Measurements from ENCODE around the gene CYTH4.

Gene CYTH4

DNA sequence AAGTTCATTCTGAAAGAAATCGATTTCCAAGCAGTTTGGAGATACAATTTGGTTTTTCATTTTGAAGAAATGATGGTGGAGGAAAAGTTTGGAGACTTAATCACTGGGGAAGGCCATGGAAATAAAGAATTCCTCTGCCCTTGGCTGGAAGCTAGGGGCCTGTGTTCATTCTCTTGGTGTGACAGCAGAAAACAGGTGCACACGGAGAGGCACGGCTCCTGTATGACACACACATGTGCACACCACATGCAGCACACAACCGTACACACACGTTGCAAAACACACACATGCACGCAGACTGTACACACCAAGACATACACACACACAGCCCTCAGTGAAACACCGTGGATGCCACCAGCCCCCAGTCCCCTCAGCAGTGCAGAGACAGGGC, 64.2 kb downstream of the CYTH4 start:
- no peak overlapping the region for H3K14ac ChIP-seq (ENCODE audit: low read length)
- H2BK120ac ChIP-seq (ENCODE audit: low read depth, low read length): no peak overlapping the region
- H2AFZ ChIP-seq (ENCODE audit: low read length): no peak overlapping the region
- H3K4me3 ChIP-seq (ENCODE audit: low read length in 2 of 2): no peak overlapping the region
- H2BK5ac ChIP-seq (ENCODE audit: low read length): no peak overlapping the region
- no peak overlapping the region for H3K9ac ChIP-seq (ENCODE audit: low read depth, low read length, poor library complexity)
- H3K4me2 ChIP-seq (ENCODE audit: insufficient read depth, low read length, poor library complexity, severe bottlenecking): no peak overlapping the region
- H3K79me1 ChIP-seq (ENCODE audit: low read depth, low read length): peaks cover 1% of the 10 kb centered on the region
- H2BK15ac ChIP-seq (ENCODE audit: low read length): no peak overlapping the region
- H3K36me3 ChIP-seq (replicated peaks in 1 of 2; ENCODE audit: control insufficient read depth in 2 of 2, insufficient read depth in 2 of 2, low read length in 2 of 2): no peaks in the 10 kb centered on the region
- H3K9me3 ChIP-seq (replicated peaks in 1 of 2; ENCODE audit: control insufficient read depth in 2 of 2, insufficient read depth in 1 of 2, low read depth in 1 of 2, low read length in 2 of 2): no peaks in the 10 kb centered on the region
- H4K8ac ChIP-seq (ENCODE audit: low read depth, low read length): no peak overlapping the region
- no peak overlapping the region for H3K27ac ChIP-seq (replicated peaks; ENCODE audit: low read length)
- no peak overlapping the region for H3K4ac ChIP-seq (ENCODE audit: low read length)
- H3K23ac ChIP-seq (ENCODE audit: low read depth, low read length, poor library complexity): no peak overlapping the region
- peaks cover 0 to 66% (median 0%) of the 10 kb centered on the region in 3 experiments for H3K27me3 ChIP-seq (ENCODE audit: control insufficient read depth in 3 of 3, insufficient read depth in 3 of 3, low read depth in 1 of 3, low read length in 3 of 3)
- peaks cover 0 to 3% of the 10 kb centered on the region in 2 donors for H3K4me1 ChIP-seq (ENCODE audit: control insufficient read depth in 2 of 2, insufficient read depth in 1 of 2, low read depth in 1 of 2, low read length in 2 of 2)
- no peak for DNase-seq (ENCODE audit: low spot score)
- no CpG with 5 or more reads among the region's 7 CpGs for WGBS, 2 donors (ENCODE audit: extremely low coverage in 2 of 2, insufficient read length in 2 of 2, insufficient replicate concordance in 1 of 2)
- H2AK5ac ChIP-seq (ENCODE audit: low read depth, low read length): no peak overlapping the region
- no peak overlapping the region for H4K91ac ChIP-seq (ENCODE audit: low read depth, low read length, poor library complexity)
- H2BK12ac ChIP-seq (ENCODE audit: low read length): no peak overlapping the region
- no peak overlapping the region for H3K18ac ChIP-seq (ENCODE audit: low read length)

DNA sequence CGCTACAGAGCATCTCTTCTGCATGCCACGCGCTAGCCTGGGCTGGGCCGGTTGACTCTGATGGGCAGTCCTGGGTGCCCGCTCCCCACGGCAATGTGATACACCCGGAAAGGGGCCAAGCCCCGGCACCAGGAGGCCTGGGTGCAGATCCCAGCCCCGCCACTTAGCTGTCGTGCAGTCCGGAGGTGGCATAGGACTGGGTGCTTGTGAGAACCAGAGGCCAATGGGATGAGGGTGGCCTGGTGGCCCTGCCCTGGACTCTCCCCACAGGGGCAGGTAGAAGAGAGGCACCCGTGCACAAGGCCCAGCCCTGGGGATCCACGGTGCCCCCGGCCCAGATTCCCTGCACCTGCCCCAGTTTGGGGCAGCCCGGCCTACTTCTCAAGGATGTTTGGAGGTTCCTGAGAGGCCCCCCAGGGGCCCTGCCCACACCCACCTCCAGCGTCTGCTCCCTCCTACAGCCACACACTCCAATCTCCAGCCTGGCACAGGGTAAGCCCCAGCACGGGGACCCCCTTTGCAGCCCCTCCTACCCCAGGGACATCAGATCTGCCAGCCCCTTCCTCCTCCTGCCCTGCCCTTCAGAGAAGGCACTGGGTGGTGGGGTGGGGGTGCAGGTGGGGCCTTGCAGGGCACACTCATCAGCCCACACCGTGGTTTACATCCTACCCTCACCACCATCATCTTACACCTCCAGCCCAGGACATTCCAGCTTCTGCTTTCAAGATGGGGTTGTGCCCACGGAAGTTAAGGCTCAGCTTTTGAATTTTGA, 66.9 kb downstream of the CYTH4 start:
- Histone ChIP-seq H2AK5ac (ENCODE audit: low read depth, low read length) (peak overlapping the region; percentile 6), H3K23ac (ENCODE audit: low read depth, low read length, poor library complexity) (no peak overlapping the region), H3K79me1 (ENCODE audit: low read depth, low read length) (peaks cover 1% of the 10 kb centered on the region), H4K8ac (ENCODE audit: low read depth, low read length) (no peak overlapping the region), H2BK12ac (ENCODE audit: low read length) (no peak overlapping the region), H3K9ac (ENCODE audit: low read depth, low read length, poor library complexity) (no peak overlapping the region), H4K91ac (ENCODE audit: low read depth, low read length, poor library complexity) (no peak overlapping the region), H3K14ac (ENCODE audit: low read length) (no peak overlapping the region), H3K4ac (ENCODE audit: low read length) (no peak overlapping the region), H3K4me3 (ENCODE audit: low read length in 2 of 2) (no peak overlapping the region), H2BK15ac (ENCODE audit: low read length) (peak overlapping the region; percentile 51), H3K18ac (ENCODE audit: low read length) (peak overlapping the region; percentile 54), H3K9me3 (replicated peaks in 1 of 2; ENCODE audit: control insufficient read depth in 2 of 2, insufficient read depth in 1 of 2, low read depth in 1 of 2, low read length in 2 of 2) (no peaks in the 10 kb centered on the region), H2AFZ (ENCODE audit: low read length) (no peak overlapping the region), H2BK5ac (ENCODE audit: low read length) (no peak overlapping the region), H3K27me3 (ENCODE audit: control insufficient read depth in 3 of 3, insufficient read depth in 3 of 3, low read depth in 1 of 3, low read length in 3 of 3) (peaks cover 0 to 73% (median 0%) of the 10 kb centered on the region in 3 experiments), H3K27ac (replicated peaks; ENCODE audit: low read length) (no peak overlapping the region), H2BK120ac (ENCODE audit: low read depth, low read length) (peak overlapping the region; percentile 54), H3K4me1 (ENCODE audit: control insufficient read depth in 2 of 2, insufficient read depth in 1 of 2, low read depth in 1 of 2, low read length in 2 of 2) (peaks cover 0 to 3% of the 10 kb centered on the region in 2 donors), H3K36me3 (replicated peaks in 1 of 2; ENCODE audit: control insufficient read depth in 2 of 2, insufficient read depth in 2 of 2, low read length in 2 of 2) (no peaks in the 10 kb centered on the region), H3K4me2 (ENCODE audit: insufficient read depth, low read length, poor library complexity, severe bottlenecking) (no peak overlapping the region)
- WGBS, 2 donors (ENCODE audit: extremely low coverage in 2 of 2, insufficient read length in 2 of 2, insufficient replicate concordance in 1 of 2): no CpG with 5 or more reads among the region's 19 CpGs
- no peak for DNase-seq (ENCODE audit: low spot score)

DNA sequence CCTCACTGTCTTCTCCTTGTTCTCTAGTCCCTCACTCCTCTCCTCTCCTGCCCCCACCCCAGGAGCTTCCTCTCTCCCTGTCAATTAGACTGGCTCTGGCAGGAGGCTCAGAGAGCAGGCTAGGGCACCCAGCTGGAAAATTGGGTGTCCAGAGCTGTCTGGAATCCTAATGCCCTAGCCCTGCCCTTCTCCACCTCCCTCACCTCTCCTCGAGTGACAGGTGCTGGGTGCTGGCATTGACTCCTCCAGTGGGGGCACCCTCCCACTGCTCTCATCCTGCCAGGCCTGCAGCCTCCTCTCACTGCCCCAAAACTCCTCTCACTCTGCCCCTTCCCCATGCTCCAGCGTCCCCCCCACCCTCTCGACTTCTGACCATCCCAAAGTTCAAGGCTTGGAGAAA, 68.9 kb downstream of the CYTH4 start:
- H2AK5ac ChIP-seq (ENCODE audit: low read depth, low read length): no peak overlapping the region
- no peak overlapping the region for H3K4me3 ChIP-seq (ENCODE audit: low read length in 2 of 2)
- H3K36me3 ChIP-seq (replicated peaks in 1 of 2; ENCODE audit: control insufficient read depth in 2 of 2, insufficient read depth in 2 of 2, low read length in 2 of 2): no peaks in the 10 kb centered on the region
- H3K4me1 ChIP-seq (ENCODE audit: control insufficient read depth in 2 of 2, insufficient read depth in 1 of 2, low read depth in 1 of 2, low read length in 2 of 2): no peaks in the 10 kb centered on the region
- H4K8ac ChIP-seq (ENCODE audit: low read depth, low read length): no peak overlapping the region
- no peak overlapping the region for H2AFZ ChIP-seq (ENCODE audit: low read length)
- peak overlapping the region; percentile 13 for H3K9ac ChIP-seq (ENCODE audit: low read depth, low read length, poor library complexity)
- H2BK5ac ChIP-seq (ENCODE audit: low read length): no peak overlapping the region
- H3K4me2 ChIP-seq (ENCODE audit: insufficient read depth, low read length, poor library complexity, severe bottlenecking): no peak overlapping the region
- no peak overlapping the region for H2BK12ac ChIP-seq (ENCODE audit: low read length)
- peaks cover 1% of the 10 kb centered on the region for H3K79me1 ChIP-seq (ENCODE audit: low read depth, low read length)
- no peak overlapping the region for H2BK120ac ChIP-seq (ENCODE audit: low read depth, low read length)
- no peak for DNase-seq (ENCODE audit: low spot score)
- no peak overlapping the region for H3K23ac ChIP-seq (ENCODE audit: low read depth, low read length, poor library complexity)
- no peak overlapping the region for H3K18ac ChIP-seq (ENCODE audit: low read length)
- no peak overlapping the region for H3K4ac ChIP-seq (ENCODE audit: low read length)
- H2BK15ac ChIP-seq (ENCODE audit: low read length): no peak overlapping the region
- WGBS, 2 donors (ENCODE audit: extremely low coverage in 2 of 2, insufficient read length in 2 of 2, insufficient replicate concordance in 1 of 2): no CpG with 5 or more reads among the region's 3 CpGs
- H4K91ac ChIP-seq (ENCODE audit: low read depth, low read length, poor library complexity): no peak overlapping the region
- peaks cover 0 to 76% (median 0%) of the 10 kb centered on the region in 3 experiments for H3K27me3 ChIP-seq (ENCODE audit: control insufficient read depth in 3 of 3, insufficient read depth in 3 of 3, low read depth in 1 of 3, low read length in 3 of 3)
- no peak overlapping the region for H3K27ac ChIP-seq (replicated peaks; ENCODE audit: low read length)
- no peak overlapping the region for H3K14ac ChIP-seq (ENCODE audit: low read length)
- no peaks in the 10 kb centered on the region for H3K9me3 ChIP-seq (replicated peaks in 1 of 2; ENCODE audit: control insufficient read depth in 2 of 2, insufficient read depth in 1 of 2, low read depth in 1 of 2, low read length in 2 of 2)

DNA sequence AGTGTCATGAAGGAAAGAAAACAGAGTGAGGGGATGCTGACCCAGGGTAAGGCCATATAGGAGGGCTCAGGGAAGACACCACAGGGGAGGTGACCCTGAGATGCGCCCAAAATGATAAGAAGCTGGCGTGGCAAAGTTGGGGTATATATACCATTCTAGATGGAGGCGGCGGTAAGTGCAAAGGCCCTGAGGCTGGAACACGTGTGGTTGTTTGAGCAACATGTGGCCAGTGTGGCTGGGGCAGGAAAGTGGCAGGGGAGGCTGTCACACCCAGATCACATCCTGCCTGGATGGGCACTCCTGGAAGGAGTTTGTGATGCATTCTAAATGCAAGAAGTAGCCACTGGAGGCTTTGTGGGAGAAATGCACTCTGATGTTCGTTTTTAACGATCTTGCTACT, 70.2 kb downstream of the CYTH4 start:
- Histone ChIP-seq H3K4me1 (ENCODE audit: control insufficient read depth in 2 of 2, insufficient read depth in 1 of 2, low read depth in 1 of 2, low read length in 2 of 2) (no peaks in the 10 kb centered on the region), H3K14ac (ENCODE audit: low read length) (peak overlapping the region; percentile 50), H3K79me1 (ENCODE audit: low read depth, low read length) (no peaks in the 10 kb centered on the region), H2AFZ (ENCODE audit: low read length) (no peak overlapping the region), H3K9me3 (replicated peaks in 1 of 2; ENCODE audit: control insufficient read depth in 2 of 2, insufficient read depth in 1 of 2, low read depth in 1 of 2, low read length in 2 of 2) (no peaks in the 10 kb centered on the region), H3K4me3 (ENCODE audit: low read length in 2 of 2) (no peak overlapping the region), H2BK5ac (ENCODE audit: low read length) (no peak overlapping the region), H3K9ac (ENCODE audit: low read depth, low read length, poor library complexity) (no peak overlapping the region), H4K8ac (ENCODE audit: low read depth, low read length) (no peak overlapping the region), H2BK15ac (ENCODE audit: low read length) (no peak overlapping the region), H3K36me3 (replicated peaks in 1 of 2; ENCODE audit: control insufficient read depth in 2 of 2, insufficient read depth in 2 of 2, low read length in 2 of 2) (no peaks in the 10 kb centered on the region), H3K23ac (ENCODE audit: low read depth, low read length, poor library complexity) (no peak overlapping the region), H3K18ac (ENCODE audit: low read length) (no peak overlapping the region), H2BK12ac (ENCODE audit: low read length) (no peak overlapping the region), H3K4me2 (ENCODE audit: insufficient read depth, low read length, poor library complexity, severe bottlenecking) (no peak overlapping the region), H4K91ac (ENCODE audit: low read depth, low read length, poor library complexity) (no peak overlapping the region), H2BK120ac (ENCODE audit: low read depth, low read length) (no peak overlapping the region), H3K27ac (replicated peaks; ENCODE audit: low read length) (no peak overlapping the region), H3K27me3 (ENCODE audit: control insufficient read depth in 3 of 3, insufficient read depth in 3 of 3, low read depth in 1 of 3, low read length in 3 of 3) (peaks cover 0 to 75% (median 0%) of the 10 kb centered on the region in 3 experiments), H3K4ac (ENCODE audit: low read length) (no peak overlapping the region), H2AK5ac (ENCODE audit: low read depth, low read length) (no peak overlapping the region)
- WGBS, 2 donors (ENCODE audit: extremely low coverage in 2 of 2, insufficient read length in 2 of 2, insufficient replicate concordance in 1 of 2): no CpG with 5 or more reads among the region's 7 CpGs
- DNase-seq (ENCODE audit: low spot score): no peak
